Progenitor cell of endocrine pancreas (in vitro differentiated cells): Measurements from ENCODE around the gene POGLUT2. TPM values are rescaled to one million over a fixed set of nuclear protein-coding genes. Genes with fewer than 3 reads are reported as not detected.

Source experiments
- DNase-seq: peaks from one replicate; pipeline ENCODE4 v3.0.0; 2021; ENCODE audit warnings: low spot score; ENCODE audit not compliant: unreplicated experiment
- H3K27ac Mint-ChIP-seq: 2 replicates; pipeline ENCODE4 v1.8.0; 2021; ENCODE audit warnings: mild to moderate bottlenecking, moderate library complexity, mixed read lengths
- H3K27me3 Mint-ChIP-seq: 2 replicates; pipeline ENCODE4 v1.8.0; 2021; ENCODE audit warnings: mixed read lengths
- H3K36me3 Mint-ChIP-seq: 2 replicates; pipeline ENCODE4 v1.8.0; 2022; ENCODE audit warnings: mixed read lengths; ENCODE audit not compliant: insufficient read depth
- H3K4me1 Mint-ChIP-seq: 2 replicates; pipeline ENCODE4 v1.8.0; 2021; ENCODE audit warnings: low read depth, mixed read lengths
- H3K4me3 Mint-ChIP-seq: 2 replicates; pipeline ENCODE4 v1.8.0; 2021; ENCODE audit warnings: low read depth, mild to moderate bottlenecking, moderate library complexity, mixed read lengths
- H3K9me3 Mint-ChIP-seq: 2 replicates; pipeline ENCODE4 v1.8.0; 2021; ENCODE audit warnings: low read depth, mixed read lengths
- total RNA-seq: library from RNA; stranded (reverse); gene quantifications from 2 replicates; pipeline ENCODE4 v1.2.1, GENCODE V29; 2021
- TF ChIP-seq, protein P1 (sequence below): fragments of 200-600 bp; sonication (generic); IDR thresholded peaks from one replicate; pipeline ENCODE4 v1.5.0; 2021; ENCODE audit warnings: antibody characterized with exemption, mild to moderate bottlenecking; ENCODE audit not compliant: unreplicated experiment

POGLUT2 gene
- total RNA-seq, 1 donor from 2014 or later: 20.2 TPM

DNA sequence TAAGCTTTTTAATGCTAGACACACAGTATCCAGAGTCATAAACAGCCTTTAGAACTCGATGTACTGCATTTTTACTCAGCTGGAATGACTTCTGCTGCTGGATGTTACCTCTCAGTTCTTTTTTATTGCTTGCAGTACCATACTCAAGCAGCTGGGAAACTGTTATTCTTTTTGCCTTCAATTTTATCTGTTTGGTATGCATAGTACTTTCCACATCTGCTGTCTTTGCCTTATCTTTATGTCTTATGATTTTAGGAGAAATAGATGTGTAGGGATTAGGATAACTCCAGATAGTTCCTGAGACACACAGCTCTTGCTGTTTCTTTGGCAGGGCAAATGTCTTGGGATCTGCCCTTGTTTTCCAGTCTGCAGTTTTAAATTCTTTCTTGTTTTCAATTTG is 56.7 kb downstream of the POGLUT2 start:
- H3K9me3 Mint-ChIP-seq: peaks cover 45% of the 10 kb centered on the region
- peaks cover 8% of the 10 kb centered on the region for H3K27me3 Mint-ChIP-seq
- no peaks in the 10 kb centered on the region for H3K4me1 Mint-ChIP-seq
- H3K4me3 Mint-ChIP-seq: no peak overlapping the region
- no peak for DNase-seq
- TF ChIP-seq, protein P1, sequence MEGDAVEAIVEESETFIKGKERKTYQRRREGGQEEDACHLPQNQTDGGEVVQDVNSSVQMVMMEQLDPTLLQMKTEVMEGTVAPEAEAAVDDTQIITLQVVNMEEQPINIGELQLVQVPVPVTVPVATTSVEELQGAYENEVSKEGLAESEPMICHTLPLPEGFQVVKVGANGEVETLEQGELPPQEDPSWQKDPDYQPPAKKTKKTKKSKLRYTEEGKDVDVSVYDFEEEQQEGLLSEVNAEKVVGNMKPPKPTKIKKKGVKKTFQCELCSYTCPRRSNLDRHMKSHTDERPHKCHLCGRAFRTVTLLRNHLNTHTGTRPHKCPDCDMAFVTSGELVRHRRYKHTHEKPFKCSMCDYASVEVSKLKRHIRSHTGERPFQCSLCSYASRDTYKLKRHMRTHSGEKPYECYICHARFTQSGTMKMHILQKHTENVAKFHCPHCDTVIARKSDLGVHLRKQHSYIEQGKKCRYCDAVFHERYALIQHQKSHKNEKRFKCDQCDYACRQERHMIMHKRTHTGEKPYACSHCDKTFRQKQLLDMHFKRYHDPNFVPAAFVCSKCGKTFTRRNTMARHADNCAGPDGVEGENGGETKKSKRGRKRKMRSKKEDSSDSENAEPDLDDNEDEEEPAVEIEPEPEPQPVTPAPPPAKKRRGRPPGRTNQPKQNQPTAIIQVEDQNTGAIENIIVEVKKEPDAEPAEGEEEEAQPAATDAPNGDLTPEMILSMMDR: no peak
- H3K27ac Mint-ChIP-seq: no peak overlapping the region
- H3K36me3 Mint-ChIP-seq: no peaks in the 10 kb centered on the region

Other genes with a start within 250 kb of the POGLUT2 start
- gene TPP2, start 202.0 kb downstream of the POGLUT2 start, total RNA-seq: 52.9 and 57.6 TPM in 2 replicates
- gene METTL21C, start 103.9 kb downstream of the POGLUT2 start, total RNA-seq: not detected in 2 replicates
- gene TEX30, start 25.2 kb downstream of the POGLUT2 start, total RNA-seq: 11.7 and 12.0 TPM in 2 replicates
- 28.5 and 30.0 TPM in 2 replicates for gene BIVM, start 143 bp upstream of the POGLUT2 start, total RNA-seq
- 48.1 and 49.6 TPM in 2 replicates for gene ERCC5, start 47.1 kb upstream of the POGLUT2 start, total RNA-seq